ENCODE results near the gene AATK.
"Not testable (repeated sequence)": the region's sequence is repeated elsewhere in the genome, so short reads cannot be mapped to it uniquely, and the experiment has no call there.

AATK gene

DNA sequence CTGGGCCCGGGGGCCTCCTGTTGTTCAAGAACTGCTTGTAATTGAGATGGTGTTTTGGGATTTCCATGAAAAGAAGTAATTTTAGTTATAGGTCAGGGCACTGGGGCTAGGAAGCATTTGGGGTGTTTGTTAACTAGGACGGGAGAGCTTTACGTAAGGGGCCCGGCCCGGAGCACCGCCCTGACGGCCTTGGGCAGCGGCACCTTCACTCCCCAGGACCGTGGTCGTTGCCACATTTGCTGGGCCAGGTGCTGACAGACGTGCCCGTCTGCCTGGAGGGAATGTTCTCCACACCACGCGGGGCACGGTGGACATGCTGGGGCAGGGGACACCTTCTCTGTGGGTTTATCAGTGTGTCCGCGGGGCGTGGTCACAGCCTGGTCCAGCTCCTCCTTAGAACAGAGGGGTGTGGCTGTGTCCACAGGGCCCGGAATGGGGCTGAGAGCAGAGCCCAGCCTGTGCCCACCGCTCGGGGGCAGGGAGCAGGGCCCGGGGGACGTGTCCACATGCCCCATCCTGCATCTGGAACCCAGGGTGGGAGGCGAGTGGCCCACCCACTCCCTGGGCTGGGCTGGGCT is 73.4 kb downstream of the AATK start:
- no peak for DNase-seq (ENCODE audit: low read depth in 2 of 2)

DNA sequence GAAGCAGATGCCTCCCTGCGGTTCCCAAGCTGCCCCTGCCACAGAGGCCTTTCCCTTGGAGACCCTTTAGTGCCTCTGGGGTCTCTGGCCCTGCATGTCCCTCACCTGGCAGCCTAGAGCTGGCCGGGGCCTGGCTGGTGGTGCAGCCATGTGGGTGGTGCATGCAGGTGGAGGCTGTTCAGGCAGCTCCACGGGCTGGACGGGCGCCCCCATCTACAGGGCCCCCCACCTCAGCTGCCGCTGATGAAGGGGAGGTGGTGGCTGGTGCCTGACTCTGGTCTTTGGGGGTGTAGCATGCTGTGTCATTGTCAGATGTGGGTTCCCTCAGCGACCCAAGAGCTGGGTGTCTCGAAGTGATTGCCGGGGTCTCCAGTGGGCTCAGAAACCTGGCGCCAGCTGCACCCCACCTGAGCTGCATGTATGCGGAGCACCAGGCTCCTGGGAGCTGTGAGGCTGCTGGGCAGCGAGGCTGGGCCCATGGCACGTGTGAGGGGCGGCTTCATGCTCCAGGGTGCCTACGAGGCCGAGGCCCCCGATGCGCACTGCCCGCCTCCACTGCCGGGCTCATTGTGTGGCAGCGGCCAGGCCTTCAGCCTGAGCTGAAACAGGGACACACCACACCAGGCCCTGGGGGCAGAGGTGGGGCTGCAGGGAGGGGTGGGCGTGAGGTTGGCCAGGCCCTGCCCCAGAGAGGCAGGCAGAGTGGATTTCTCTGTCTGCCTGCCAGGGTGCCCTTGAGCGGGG is 74.1 kb downstream of the AATK start:
- DNase-seq (ENCODE audit: low read depth in 2 of 2), result no peak

DNA sequence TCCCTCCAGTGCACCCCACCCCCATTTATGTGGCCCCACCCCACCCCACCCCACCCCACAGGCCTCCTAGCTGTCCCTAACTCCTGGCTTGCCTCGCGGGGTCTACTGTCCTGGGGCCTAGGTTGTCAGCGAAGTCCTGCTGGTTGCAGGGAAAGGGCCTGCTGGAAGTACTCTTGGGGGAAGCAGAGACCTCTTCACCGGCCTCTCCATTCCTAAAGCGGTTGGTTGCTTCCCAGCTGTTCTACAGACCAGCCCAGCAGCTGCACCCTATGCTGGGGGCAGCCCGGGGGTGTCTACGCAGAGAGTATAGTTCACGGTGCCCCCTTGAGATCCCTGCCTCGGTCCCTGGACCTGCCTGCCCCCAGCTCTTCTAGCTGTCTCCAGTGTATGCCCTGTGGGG is 74.9 kb downstream of the AATK start:
- no peak for DNase-seq (ENCODE audit: low read depth in 2 of 2)

DNA sequence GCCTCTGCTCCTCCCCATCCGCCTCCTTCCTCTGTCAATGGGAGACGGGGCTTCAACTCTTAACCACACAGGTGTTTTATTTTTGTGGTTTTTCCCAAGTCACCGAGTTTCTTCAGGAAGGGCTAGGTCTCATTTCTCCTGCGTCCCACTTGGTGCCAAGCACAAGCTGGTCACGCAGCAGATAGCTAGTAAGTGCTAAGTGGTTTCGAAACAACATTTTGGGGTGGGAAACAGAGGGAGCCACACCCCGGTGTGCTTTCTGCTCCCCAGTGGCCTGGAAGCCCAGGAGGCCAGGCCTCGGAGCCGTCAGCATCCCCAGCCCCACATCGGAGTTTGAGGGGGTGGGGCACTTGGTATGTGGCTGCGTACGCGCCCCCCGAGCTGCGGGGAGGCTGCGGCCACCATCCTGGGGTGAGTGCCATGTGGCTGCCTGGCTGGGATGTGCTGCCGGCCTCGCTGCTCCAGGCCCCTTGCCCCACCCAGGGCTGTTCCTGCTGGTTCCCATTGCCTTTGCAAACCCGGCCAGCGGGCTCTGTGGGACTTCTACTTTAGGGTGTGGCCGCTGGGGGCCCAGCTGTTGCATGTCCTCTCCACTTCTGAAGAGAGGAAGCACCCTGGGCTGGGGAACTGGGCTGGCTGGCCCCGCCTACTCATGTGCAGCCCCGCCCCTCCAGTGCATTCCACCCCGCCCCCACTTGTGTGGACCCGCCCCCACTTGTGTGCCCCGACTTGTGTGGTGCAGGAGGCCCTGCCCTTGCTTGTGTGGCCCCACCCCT is 75.5 kb downstream of the AATK start:
- peak in 1 of 2 donors; percentile 13 for DNase-seq (ENCODE audit: low read depth in 2 of 2)

DNA sequence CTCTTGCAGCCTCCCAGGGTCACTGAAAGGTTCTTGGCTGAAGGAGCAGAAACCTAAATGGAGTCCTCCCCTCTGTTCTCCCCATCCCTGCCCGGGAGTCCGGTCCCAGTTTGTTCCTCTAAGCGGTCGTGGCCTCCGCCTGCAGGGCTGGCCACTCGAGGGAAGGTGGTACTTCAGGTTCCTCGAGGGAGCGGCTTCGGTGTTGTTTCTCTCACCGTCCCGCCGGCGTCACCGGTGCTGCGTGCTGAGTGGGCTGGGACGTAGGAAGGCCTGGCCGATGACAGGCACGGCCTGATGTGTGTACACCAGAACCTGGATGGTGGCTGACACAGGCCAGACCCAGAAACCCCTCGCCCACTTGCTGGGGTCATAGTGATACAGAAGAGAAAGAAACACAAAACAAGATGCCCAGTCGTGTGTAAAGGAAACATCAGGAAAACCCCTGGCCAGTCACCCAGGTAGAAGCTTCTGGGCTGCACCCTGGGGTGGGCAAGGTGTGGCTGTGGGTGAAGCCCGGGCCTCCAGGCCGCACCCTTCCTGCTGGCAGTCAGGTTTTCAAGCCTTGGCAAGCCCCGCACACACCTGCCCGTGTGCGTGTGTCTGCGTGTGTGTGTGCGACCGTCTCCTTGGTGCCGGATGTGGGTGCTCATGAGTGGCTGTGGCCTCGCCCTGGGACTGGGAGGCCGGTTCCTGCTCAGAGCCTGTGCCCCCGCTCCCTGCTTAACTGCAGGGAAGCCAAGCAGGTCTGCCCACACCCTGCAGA is 79.1 kb downstream of the AATK start:
- no peak for DNase-seq (ENCODE audit: low read depth in 2 of 2)

DNA sequence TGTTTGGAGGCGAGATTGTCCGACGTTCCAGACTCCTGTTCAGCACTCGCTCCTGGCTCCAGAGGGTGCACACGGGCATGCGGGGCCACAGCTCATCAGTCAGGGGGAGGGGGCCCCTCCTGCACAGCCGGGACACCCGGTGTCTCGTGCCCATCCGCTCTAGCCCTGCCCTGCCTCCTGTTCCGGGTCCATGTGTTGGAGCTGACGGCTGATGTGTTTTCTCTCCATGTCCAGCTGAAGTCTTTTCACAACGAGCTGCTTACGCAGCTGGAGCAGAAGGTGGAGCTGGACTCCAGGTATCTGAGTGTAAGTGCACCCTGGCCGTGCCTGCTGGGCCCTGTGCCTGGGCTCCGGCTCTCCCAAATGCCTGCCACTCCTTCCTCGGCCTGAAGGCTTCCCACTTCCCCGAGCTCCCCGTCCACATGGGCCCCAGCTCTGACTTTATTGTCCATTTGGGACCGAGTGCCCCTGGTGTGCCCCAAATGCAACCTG is 80.6 kb downstream of the AATK start:
- no peak for DNase-seq (ENCODE audit: low read depth in 2 of 2)

DNA sequence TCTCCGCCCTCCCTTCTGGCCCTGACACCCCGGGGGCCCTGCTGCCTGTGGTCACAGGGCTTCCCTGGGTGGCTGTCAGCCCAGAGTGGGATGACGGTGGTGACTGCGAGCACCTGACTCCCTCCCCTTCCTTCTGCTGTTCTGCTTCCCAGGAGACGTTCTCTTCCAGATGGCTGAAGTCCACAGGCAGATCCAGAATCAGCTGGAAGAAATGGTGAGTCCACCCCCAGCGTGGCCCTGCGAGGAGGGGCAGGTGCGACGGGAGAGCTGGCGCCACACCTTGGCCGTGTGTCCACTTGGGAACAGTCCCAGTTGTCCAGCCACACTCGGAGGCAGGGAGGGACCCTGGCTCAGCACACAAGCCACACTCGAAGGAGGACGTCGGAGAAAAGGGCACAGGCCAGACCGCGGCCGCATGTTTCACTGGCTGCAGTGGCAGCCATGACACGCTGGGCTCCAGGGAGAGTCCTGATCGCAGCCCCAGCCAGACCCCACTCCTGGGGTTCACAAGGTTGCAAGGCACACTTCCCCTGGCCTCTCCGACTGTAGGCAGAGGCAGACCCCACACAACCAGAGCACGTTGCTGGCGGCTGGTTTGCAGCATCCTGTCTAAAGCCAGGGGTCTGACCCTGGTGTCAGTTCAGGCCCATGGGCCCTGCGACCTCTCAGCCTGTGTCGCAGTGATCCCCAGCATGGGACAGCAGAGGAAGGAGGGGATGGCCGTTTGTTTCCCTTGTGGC is 81.2 kb downstream of the AATK start:
- DNase-seq (ENCODE audit: low read depth in 2 of 2), result no peak

DNA sequence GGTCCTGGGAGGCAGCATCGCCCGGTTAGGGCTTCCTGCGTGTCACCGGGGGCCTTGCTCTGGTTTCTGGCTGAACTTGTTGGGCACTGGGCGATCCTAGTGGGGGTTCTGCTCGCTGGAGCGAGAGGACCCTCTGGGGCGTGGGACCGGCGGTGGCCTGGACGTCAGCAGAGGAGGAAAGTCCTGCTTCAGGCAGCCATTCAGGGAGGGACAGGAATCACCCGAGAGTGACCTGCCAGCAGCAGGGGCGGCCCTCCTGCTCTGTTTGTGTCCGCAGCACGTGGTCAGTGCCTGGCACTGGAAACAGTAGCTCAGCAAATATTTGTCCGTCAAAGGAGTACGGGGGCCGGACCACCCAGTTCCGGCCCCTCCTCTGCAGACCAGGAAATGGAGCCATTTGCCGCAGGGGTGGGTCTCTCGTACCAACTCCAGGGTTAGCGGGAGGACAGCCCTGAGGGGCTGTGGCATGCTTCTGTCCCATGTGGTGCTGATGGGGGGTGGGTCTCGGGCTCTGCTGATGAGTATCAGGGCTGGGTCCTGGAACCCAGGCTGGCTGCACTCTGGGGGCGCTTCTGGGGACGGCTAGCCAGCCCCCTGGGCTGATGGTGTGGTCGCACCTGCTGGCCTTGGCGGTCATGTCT is 82.8 kb downstream of the AATK start:
- DNase-seq (ENCODE audit: low read depth in 2 of 2), result no peak

DNA sequence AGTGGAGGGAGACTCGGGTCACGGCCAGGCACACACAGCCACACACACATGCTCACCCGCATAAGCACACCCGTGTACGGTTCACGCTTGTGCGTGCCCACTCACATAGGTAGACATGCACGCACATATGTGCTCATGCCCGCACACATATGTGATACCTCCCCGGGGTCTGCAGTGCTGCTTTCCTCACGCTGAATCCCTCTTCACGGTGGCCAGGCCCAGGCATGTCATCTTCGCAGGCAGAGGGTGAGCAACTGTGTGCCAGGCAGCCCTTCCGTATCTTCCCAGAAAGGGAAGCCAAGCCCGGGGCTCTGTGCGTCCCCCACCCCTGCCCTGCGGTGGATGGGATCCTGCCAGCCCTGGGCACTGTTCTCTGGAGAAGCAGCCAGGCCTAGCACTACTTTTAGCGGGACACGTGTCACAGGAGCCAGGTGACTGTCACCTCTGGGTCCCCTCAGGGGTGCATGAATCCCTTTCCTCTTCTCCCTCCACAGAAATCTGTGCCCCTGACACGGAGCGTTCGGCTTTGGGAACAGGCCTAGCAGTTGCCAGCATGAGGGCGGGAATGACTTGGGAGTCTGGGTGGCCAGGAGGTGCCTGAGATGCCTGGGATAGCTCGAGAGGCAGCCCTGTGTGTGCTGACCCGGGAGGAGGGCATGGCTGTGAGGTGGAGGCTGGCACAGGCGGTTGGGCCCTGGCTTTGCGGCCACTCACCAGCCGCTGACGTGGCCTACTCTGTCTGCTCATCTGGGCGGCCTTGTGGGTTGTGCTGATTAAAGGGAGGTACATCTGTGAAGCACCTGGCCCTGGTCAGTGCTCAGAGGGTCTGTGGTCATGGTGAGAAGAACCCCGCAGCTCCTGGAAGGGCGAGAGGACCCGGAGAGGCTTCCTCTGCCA is 83.6 kb downstream of the AATK start:
- no peak for DNase-seq (ENCODE audit: low read depth in 2 of 2)

DNA sequence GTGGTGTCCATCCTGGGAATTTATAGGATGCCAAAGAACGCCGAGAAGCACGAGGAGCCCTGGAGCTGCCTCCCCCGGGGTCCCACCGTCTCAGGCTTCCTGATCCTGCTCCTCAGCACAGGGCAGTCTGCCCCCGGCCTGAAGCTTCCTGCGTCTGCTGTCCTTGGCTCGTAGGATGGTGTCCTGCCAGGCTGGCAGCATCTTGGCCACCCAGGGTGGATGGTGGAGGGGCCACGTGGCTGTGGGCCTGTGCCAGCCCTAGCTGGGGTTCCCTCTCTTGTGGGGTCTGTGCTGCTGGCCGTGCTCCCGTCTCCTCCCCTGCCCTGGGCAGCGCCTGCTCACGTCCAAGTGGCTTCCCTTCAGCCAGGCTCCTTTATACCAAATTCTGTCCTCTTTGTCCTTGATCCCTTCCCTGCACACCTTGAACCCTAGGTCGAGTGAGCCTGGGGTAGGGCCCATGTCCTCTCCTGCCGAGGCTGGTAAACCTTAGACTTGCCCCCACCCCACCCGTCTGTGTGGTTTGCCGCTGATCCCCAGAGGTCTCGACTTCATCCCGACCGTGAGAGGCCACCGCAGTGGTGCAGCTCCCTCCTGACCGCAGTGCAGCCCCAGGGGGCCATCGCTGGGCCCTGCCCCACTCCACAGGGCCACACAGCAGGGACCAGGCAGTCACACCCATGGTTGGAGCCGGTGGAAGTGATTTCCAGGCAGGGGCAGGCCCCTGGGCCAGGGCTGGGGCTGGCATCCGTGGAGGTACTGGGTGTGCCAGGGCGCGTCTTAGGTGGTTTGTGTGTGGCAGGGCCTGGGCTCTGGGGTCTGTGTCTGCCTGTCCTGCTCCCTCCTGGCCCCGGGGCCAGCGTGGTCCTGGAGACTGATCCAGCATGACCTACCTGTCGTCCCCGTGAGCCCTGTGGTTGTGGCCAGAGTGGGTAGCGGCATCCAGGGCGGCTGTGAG is 84.5 kb downstream of the AATK start:
- no peak for DNase-seq (ENCODE audit: low read depth in 2 of 2)

DNA sequence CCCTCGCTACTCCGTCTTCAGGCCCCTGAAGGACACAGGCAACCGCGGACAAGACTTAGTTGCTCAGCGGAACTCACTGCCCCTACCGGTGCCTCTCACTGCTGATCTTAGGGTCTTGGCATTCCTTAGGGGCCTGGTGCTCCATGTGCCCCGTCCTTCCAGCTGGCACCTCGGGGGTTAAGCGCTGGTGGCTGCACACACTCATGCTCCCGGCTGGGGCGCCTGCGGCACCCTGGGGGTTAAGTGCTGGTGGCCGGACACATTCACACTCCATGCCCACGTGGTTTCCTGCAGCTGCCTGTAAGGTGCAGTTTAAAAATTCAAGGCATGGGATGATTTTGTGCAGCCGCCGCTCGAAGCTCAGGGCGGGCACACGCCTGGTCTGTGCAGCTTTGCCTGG is 86.0 kb downstream of the AATK start:
- DNase-seq (ENCODE audit: low read depth in 2 of 2), result no peak

DNA sequence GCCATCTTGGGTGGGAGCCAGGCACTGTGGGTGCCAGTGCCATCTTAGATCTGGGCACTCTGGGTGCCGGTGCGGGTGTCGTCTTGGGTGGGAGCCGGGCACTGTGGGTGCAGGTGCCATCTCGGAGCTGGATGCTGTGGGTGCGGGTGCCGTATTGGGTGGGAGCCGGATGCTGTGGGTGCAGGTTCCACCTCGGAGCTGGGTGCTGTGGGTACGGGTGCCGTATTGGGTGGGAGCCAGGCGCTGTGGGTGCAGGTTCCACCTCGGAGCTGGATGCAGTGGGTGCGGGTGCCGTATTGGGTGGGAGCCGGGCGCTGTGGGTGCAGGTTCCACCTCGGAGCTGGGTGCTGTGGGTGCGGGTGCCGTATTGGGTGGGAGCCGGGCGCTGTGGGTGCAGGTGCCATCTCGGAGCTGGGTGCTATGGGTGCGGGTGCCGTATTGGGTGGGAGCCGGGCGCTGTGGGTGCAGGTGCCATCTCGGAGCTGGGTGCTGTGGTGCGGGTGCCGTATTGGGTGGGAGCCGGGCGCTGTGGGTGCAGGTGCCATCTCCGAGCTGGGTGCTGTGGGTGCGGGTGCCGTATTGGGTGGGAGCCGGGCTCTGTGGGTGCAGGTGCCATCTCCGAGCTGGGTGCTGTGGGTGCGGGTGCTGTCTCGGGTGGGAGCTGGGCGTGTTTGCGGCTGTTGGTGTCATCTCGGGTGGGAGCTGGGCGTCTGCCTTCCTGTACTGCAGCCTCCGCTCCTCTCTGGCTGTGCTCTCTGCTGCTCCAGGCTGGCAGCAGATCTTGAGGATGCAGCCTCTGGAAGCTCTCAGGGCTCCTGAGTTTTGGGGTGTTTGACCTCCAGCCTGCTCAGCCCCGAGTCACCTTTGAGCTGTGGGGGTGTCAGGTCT is 87.8 kb downstream of the AATK start:
- not testable (repeated sequence) for DNase-seq (ENCODE audit: low read depth in 2 of 2)

DNA sequence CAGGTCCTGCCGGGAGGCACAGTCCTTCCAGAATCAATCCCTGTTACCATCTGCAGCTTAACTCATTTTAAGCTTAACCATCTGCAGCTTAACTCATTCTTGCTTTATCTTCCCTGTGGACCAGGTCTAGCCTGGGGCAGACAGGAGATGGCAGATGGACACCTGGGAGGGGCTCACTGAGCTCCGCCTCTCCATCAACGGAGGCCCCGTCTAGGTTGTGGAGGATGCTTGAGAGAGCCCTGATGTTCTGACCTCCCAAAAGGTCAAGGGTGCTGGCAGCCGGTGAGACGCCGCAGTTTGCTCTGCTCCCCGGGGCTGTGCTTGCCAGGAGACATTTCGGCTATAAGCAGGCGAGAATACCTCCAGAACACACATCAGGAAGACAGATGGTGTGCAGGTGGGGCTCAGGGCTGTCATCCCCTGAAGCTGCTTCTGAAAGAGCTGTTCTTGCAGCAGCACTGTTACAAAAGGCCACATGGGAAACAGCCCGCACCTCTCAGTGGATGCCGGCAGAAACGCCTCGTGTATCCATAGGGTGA is 89.8 kb downstream of the AATK start:
- no peak for DNase-seq (ENCODE audit: low read depth in 2 of 2)

DNA sequence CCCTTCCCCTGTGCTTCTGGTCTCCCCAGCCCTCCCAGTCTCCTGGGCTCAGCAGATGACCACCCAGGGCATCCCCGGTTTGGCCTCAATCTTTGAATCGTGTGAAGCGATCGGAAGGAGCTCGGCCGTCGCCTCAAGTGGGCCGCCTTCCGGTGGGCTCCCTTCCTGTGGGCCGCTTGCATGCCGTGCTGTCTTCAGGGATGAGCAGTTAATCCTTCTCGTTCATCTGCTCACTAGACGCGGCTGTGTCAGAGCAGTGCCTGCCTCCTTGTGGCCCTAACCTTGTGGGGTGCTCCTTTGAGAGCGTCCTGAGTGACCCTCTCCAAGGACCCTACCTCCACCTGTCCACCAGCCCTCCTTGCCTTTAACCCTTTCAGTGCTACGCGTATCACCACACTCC is 90.7 kb downstream of the AATK start:
- DNase-seq (ENCODE audit: low read depth in 2 of 2), result no peak

DNA sequence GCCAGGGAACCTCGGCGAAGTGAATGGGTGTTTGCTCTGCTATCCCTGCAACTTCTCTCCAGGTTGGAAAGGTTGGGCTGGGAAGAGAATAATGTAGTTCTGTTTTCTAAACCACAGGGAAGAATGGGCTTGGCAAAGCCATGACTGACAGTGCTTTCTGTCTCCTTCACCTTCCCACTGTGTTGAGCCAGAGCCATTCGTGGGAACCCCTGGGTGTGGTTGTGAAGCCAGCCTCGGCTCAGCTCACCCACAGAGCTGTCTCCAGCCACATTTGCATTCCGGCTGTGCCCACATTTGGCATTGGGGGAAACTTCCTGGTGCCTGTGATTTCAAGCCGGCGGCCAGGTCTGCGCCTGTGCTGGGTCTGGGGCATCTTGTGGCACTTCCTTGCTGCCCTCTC is 91.1 kb downstream of the AATK start:
- DNase-seq (ENCODE audit: low read depth in 2 of 2), result no peak

DNA sequence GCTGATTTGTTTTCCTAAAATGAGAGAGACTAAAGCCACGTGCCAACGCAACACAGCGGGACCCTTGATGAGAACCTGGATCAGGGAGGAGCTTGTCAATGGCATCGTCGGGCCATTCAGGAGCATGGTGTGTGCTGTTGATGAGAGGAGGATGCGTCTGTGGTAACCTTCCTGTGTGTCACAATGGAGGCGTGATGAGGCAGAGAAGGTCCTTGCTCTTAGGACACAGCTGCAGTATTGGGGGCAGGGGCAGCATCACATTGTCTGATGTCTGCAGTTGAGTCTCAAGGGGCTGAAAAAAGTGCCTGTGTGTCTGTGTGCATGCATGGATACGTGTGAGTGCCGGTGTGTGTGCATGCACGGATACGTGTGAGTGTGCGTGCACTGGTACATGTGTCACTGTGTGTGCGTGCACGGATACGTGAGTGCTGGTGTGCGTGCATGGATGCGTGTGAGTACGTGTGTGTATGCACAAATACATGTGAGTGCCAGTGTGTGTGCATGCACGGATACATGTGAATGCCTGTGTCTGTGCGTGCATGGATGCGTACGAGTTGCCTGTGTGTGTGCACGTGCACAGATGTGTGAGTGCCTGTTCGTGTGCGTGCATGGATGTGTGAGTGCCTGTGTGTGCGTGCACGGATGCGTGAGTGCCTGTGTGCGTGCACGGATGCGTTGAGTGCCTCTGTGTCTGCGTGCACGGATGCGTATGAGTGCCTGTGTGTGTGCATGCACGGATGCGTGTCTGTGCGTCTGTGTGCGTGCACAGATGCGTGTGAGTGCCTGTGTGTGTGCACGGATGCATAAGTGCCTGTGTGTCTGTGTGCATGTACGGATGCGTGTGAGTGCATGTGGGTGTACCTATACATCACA is 91.8 kb downstream of the AATK start:
- DNase-seq (ENCODE audit: low read depth in 2 of 2), result no peak

Data from stimulated activated CD8-positive, alpha-beta memory T cell treated with anti-CD3 and anti-CD28 coated beads, Interleukin-2, amount 100 ng/mL, for 48 hours (primary cell).